Adipocyte (in vitro differentiated cells): Measurements from ENCODE around the gene ARHGEF37.
"Not testable (repeated sequence)": the region's sequence is repeated elsewhere in the genome, so short reads cannot be mapped to it uniquely, and the experiment has no call there.

ENCODE experiments used
- DNase-seq: peaks from one replicate; pipeline ENCODE4 v3.0.0-alpha.2; 2015; ENCODE audit warnings: low read depth
- H3K27me3 ChIP-seq: replicated peaks from 2 replicates; pipeline ENCODE4 v1.7.0; 2013; ENCODE audit warnings: mild to moderate bottlenecking, low read length, moderate library complexity; ENCODE audit not compliant: control insufficient read depth, insufficient read depth
- H3K36me3 ChIP-seq: 2 replicates; pipeline ENCODE4 v1.7.0; 2013; ENCODE audit warnings: low read length, mild to moderate bottlenecking, moderate library complexity; ENCODE audit not compliant: control insufficient read depth, insufficient read depth, severe bottlenecking
- H3K4me1 ChIP-seq: 2 replicates; pipeline ENCODE4 v1.7.0; 2013; ENCODE audit warnings: mild to moderate bottlenecking, low read length, moderate library complexity; ENCODE audit not compliant: control insufficient read depth, insufficient read depth
- H3K4me3 ChIP-seq: 2 replicates; pipeline ENCODE4 v1.7.0; 2013; ENCODE audit warnings: mild to moderate bottlenecking, low read length, moderate library complexity
- H3K9ac ChIP-seq: 2 replicates; pipeline ENCODE4 v1.7.0; 2013; ENCODE audit warnings: mild to moderate bottlenecking, low read length, moderate library complexity
- H3K9me3 ChIP-seq: 2 replicates; pipeline ENCODE4 v1.7.0; 2013; ENCODE audit warnings: mild to moderate bottlenecking, low read length, moderate library complexity; ENCODE audit not compliant: control insufficient read depth

ARHGEF37 gene

DNA sequence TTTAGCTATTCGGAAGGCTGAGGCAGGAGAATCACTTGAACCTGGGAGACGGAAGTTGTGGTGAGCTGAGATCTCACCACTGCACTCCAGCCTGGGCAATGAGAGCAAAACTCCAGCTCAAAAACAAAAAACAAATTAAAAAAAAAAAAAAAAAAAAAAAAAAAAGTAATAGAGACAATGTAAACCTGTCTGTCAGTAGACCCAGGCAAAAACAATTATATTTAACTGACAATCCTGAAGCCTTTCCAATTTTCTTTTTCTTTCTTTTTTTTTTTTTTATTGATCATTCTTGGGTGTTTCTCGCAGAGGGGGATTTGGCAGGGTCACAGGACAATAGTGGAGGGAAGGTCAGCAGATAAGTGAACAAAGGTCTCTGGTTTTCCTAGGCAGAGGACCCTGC is 88.0 kb downstream of the ARHGEF37 start:
- H3K27me3 ChIP-seq, DNase-seq, H3K9me3 ChIP-seq: not testable (repeated sequence)

DNA sequence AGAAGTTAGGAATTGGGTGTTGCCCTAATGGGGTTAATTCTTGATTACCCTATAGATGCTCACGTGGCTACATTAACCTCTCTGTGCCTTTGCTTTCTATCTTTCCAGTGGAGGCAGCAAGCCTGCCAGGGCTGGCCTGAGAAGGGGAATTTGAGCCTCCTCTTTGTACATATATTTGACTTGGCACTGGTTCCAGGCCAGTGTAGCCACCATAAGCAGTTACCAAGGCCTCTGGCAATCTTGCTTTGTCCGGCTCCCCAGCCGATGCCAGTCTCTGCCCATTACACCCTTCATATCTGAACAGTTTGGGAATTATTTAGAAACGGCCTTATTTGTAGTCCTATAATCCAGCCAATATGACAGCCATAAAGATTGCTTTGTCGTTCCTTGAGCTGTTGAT is 90.2 kb downstream of the ARHGEF37 start:
- H3K9me3 ChIP-seq, result peaks cover 9% of the 10 kb centered on the region
- peaks cover 16% of the 10 kb centered on the region for H3K27me3 ChIP-seq
- H3K4me3 ChIP-seq, result no peak overlapping the region
- H3K9ac ChIP-seq, result no peak overlapping the region
- H3K36me3 ChIP-seq, result no peaks in the 10 kb centered on the region
- no peak for DNase-seq
- no peaks in the 10 kb centered on the region for H3K4me1 ChIP-seq

More for the DNA sequence above, 88.0 kb downstream of the ARHGEF37 start:
- H3K4me1 ChIP-seq, H3K4me3 ChIP-seq, H3K36me3 ChIP-seq, H3K9ac ChIP-seq: not testable (repeated sequence)

DNA sequence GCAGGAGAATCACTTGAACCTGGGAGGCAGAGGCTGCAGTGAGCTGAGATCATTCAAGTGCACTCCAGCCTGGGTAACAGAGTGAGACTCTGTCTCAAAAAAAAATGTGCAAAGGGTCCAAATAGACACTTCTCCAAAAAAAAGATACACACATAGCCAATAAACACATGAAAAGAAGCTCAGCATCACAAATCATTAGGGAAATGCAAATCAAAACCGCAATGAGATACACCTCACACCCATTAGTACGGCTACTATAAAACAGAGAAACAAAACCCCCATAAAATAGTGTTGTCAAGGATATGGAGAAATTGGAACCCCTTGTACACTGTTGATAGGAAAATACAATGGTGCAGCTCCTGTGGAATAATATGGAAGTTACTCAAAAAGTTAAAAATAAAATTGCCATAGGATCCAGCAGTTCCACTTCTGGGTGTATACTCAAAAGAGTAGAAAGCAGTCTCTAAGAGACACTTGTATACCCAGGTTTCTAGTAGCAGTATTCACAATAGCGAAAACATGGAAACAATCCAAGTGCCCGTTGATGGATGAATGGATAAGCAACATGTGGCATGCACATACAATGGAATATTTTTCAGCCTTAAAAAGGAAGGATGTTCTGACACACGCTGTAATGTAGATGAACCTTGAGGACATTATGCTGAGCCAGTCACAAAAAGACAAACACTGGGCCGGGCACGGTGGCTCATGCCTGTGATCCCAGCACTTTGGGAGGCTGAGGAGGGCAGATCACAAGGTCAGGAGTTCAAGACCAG is 91.6 kb downstream of the ARHGEF37 start:
- H3K9ac ChIP-seq, result no peak overlapping the region
- H3K4me1 ChIP-seq, result no peaks in the 10 kb centered on the region
- no peaks in the 10 kb centered on the region for H3K36me3 ChIP-seq
- DNase-seq, result no peak
- no peak overlapping the region for H3K4me3 ChIP-seq
- peaks cover 5% of the 10 kb centered on the region for H3K9me3 ChIP-seq
- peaks cover 23% of the 10 kb centered on the region for H3K27me3 ChIP-seq

DNA sequence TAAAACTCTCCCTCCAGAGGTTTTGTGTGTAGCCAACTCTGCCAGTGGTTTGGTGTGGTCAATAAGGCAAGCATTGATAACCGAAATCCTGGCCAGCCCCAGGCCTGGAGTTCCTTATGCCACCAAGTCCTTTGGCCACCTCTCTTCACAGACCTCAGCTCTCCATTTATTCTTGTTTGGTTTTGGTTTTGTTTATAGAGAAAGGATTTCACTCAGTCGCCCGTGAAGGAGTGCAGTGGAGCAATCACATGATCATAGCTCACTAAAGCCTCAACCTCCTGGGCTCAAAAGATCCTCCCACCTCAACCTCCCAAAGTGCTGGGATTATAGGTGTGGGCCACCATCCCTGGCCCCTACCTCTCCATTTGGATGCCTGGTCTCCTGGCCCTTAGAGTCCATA is 93.4 kb downstream of the ARHGEF37 start:
- Histone ChIP-seq H3K9me3 (no peaks in the 10 kb centered on the region), H3K36me3 (no peaks in the 10 kb centered on the region), H3K4me3 (no peak overlapping the region), H3K27me3 (peaks cover 31% of the 10 kb centered on the region), H3K9ac (no peak overlapping the region), H3K4me1 (no peaks in the 10 kb centered on the region)
- DNase-seq, result no peak

DNA sequence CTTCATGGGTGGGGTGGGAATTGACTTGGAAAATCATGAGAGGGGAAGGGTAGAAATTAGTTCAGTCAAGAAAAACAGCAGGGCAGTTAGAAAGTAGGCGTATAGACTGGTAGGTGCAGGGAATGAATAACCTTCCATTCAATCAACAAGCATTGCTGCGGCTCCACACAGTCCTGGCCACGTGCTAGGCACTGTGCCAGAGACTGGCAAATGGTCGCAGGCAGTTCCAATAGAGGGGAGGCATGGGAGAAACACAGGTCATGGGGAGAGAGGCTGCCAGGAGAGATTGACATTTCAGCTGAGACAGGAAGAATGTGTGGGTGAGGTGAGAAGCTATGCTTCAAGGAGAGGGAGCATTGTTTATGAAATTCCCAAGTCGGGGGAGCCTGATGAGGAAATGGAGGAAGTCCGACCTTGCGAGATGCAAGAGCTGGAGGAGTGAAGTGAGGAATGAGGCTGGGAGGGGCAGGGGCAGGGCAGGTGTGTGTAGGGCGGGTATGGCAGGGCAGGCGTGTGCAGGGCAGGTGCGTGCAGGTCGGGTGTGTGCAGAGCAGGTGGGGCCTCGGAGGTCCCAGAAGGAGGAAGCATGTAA is 94.4 kb downstream of the ARHGEF37 start:
- Histone ChIP-seq H3K4me3 (no peak overlapping the region), H3K36me3 (no peaks in the 10 kb centered on the region), H3K4me1 (no peaks in the 10 kb centered on the region), H3K9ac (no peak overlapping the region), H3K9me3 (no peaks in the 10 kb centered on the region), H3K27me3 (peaks cover 31% of the 10 kb centered on the region)
- DNase-seq, result no peak

DNA sequence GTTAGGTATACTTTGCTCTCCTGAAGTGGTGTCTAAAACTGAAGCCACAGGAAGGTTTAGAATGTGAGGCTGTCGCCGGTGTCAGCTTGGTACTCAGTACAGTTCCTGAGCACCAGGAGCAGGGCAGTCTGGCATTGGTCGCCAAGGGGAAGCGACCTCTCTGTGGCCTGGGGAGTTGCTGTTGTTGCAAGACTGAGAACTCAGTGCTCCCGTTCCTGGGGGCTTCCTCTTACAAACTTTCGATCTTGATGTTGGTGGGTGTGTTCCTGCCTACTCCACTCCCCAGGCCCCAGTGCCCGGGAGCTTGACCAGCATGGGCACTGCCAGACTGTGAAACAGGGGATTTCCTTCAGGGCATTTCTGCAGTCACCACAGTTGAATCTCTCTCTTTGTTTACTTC is 96.4 kb downstream of the ARHGEF37 start:
- Histone ChIP-seq H3K4me3 (no peak overlapping the region), H3K4me1 (no peaks in the 10 kb centered on the region), H3K9ac (no peak overlapping the region), H3K36me3 (no peaks in the 10 kb centered on the region), H3K9me3 (peaks cover 6% of the 10 kb centered on the region), H3K27me3 (peaks cover 46% of the 10 kb centered on the region)
- no peak for DNase-seq

DNA sequence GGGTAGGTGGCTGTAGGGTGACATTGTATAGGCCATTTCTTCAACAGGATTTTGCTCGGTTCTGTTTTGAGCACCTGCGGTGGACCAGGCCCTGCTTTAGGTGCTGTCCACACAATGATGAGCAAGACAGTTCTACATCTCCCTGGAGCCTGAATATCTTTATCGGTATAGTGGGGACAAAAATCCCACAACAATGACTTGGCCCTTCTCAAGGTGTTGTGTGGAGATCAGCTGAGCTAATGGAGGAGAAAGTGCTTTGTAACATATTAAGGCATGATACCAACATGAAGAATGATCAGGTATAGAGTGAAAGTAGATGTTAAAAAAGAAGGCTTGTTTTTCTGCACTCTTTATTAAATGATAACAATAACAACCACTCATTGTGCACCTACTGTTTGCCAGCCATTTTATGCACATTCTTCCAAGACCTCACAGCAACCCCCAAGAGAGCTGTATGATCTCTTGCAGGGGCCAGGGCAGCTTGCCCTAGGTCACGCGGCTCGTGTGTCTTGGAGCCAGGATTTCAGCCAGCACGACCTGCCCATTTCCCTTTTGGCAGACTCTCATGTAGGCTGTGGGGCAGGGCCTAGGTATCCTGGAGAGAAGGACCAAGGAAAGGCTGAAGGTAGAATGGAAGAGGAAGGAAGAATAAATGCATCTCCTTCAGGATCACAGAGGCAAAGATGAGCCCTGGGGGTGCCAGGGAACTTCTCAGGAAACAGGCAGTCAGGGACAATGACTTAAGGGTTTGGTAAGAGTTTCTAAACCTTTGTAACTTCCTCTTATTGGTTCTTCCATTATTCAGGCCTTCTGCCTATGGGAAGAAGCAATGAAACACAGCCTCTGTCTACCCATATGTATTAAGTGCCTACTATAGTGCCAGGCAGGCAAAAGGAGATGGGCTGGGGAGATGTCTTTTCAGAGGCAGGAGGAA is 98.8 kb downstream of the ARHGEF37 start:
- no peak for DNase-seq
- H3K36me3 ChIP-seq, result no peaks in the 10 kb centered on the region
- no peaks in the 10 kb centered on the region for H3K4me1 ChIP-seq
- H3K9ac ChIP-seq, result no peak overlapping the region
- peaks cover 66% of the 10 kb centered on the region for H3K27me3 ChIP-seq
- peaks cover 6% of the 10 kb centered on the region for H3K9me3 ChIP-seq
- H3K4me3 ChIP-seq, result no peak overlapping the region

DNA sequence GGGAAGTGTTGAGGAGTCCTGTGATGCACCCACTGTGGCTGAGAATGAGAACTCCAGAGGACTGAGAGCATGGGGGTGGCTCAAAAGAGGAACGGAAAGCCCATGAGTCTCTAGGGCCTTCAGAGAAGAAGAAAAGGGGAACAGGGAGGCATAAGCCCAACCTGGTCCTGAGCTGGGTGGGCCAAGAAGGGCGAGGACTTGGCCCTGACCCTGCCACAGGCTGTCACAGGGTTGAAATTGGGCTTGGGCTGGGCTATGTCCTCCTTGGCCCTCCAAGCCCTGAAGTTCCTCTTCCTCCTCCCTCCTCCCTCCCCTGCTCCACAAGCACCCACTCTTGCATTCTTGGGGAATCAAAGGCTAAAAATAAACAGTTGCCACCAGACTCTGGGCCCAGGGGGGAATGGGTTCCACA is 99.5 kb downstream of the ARHGEF37 start:
- Histone ChIP-seq H3K4me1 (no peaks in the 10 kb centered on the region), H3K27me3 (peaks cover 68% of the 10 kb centered on the region), H3K4me3 (no peak overlapping the region), H3K9me3 (peaks cover 6% of the 10 kb centered on the region), H3K36me3 (no peaks in the 10 kb centered on the region), H3K9ac (no peak overlapping the region)
- no peak for DNase-seq

DNA sequence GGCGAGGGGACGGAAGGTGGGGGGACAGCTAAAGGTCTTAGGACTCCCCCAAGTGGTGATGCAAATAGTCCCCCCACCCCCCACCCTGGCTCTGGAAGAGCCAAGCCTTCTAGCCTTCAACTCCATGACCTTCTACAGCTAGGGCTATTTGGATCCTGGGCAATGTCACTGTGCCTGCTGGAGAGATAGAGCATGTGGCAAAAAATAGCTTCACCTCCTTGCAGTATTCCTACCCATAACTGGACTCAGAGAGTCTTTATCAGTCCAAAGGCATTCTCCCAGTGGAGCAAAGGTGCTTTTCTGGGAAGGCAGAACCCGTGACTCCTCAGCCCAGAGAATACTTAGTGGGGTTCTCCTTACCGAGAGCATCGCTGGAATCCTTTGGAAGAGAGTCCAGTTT is 100.0 kb downstream of the ARHGEF37 start:
- no peak overlapping the region for H3K9ac ChIP-seq
- H3K27me3 ChIP-seq, result peaks cover 68% of the 10 kb centered on the region
- no peaks in the 10 kb centered on the region for H3K36me3 ChIP-seq
- peaks cover 6% of the 10 kb centered on the region for H3K9me3 ChIP-seq
- DNase-seq, result no peak
- no peaks in the 10 kb centered on the region for H3K4me1 ChIP-seq
- H3K4me3 ChIP-seq, result no peak overlapping the region

DNA sequence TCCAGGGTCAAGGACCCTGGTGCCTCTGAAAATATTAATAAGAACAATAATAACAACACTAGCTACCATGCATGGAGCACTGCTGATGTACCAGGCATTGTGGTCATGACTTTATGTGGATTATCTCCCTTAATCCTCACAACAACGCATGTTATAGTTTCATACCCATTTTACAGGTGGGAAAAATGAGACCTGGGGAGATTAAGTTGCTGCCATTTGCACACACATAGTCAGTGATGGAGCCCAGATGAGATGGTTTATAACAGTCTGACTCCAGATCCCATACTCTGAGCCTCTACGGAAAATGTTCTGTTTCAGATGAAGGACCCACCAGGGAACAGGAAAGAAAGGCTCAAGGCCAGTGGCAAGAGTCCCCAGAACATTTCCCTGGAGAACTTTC is 100.6 kb downstream of the ARHGEF37 start:
- H3K27me3 ChIP-seq, result peaks cover 66% of the 10 kb centered on the region
- H3K9me3 ChIP-seq, result peaks cover 6% of the 10 kb centered on the region
- no peak overlapping the region for H3K9ac ChIP-seq
- DNase-seq, result no peak
- no peaks in the 10 kb centered on the region for H3K4me1 ChIP-seq
- H3K36me3 ChIP-seq, result no peaks in the 10 kb centered on the region
- no peak overlapping the region for H3K4me3 ChIP-seq

DNA sequence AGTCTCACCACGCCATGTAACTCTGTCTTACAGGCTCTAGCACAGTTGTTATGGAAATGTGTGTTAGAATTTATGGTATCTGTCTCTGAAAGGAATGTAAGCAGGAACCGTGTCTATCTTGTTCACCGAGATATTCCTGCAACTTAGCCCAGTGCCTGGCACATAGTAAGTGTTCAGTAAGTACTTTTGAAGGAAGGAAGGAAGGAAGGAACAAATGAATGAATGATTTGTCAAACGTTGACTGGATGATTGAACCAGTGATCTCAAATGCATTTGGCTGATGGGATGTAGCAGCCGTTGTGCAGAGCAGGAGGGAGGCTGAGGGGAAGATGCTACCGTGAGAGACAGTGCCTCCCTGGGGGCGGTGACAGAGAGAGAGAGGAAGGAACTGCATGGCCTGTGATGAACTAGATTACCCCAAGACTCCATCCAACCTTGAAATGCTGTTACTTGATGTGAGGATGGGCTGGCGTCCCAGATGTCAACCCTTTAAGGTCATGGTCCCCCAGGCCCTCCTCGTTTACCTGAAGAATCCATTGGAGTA is 101.3 kb downstream of the ARHGEF37 start:
- peaks cover 65% of the 10 kb centered on the region for H3K27me3 ChIP-seq
- no peak overlapping the region for H3K9ac ChIP-seq
- H3K36me3 ChIP-seq, result no peaks in the 10 kb centered on the region
- no peak for DNase-seq
- H3K4me3 ChIP-seq, result no peak overlapping the region
- peaks cover 6% of the 10 kb centered on the region for H3K9me3 ChIP-seq
- peaks cover 3% of the 10 kb centered on the region for H3K4me1 ChIP-seq
